HepG2 (cell line): ENCODE results near the gene ALPI. TPM values are rescaled to one million over a fixed set of nuclear protein-coding genes. Genes with fewer than 3 reads are reported as not detected.
A peak's percentile ranks its signal among the peaks of the same experiment; 100 is the strongest.

Experiments used
- DNMT1 ChIP-seq: sonication (generic); formaldehyde crosslinking; IDR thresholded peaks from 2 replicates; pipeline ENCODE4 v1.5.1; 2020; ENCODE audit warnings: mild to moderate bottlenecking, missing genetic modification reagents
- HDAC2 ChIP-seq: sonication (generic); formaldehyde crosslinking; IDR thresholded peaks from 2 replicates; pipeline ENCODE4 v1.4.0; 2020; ENCODE audit warnings: missing genetic modification reagents
- JUND ChIP-seq: sonication (generic); formaldehyde crosslinking; IDR thresholded peaks from 2 replicates; pipeline ENCODE4 v1.8.0; 2022; ENCODE audit warnings: mild to moderate bottlenecking, missing genetic modification reagents
- KDM6A ChIP-seq: IDR thresholded peaks from 2 replicates; pipeline ENCODE4 v1.6.1; 2016; ENCODE audit warnings: low read depth
- MEIS2 ChIP-seq: sonication (generic); formaldehyde crosslinking; IDR thresholded peaks from 2 replicates; pipeline ENCODE4 v1.9.0; 2021; ENCODE audit warnings: mild to moderate bottlenecking, missing genetic modification reagents
- NFKB2 ChIP-seq: sonication (generic); formaldehyde crosslinking; IDR thresholded peaks from 2 replicates; pipeline ENCODE4 v1.4.0; 2020; ENCODE audit warnings: missing genetic modification reagents, borderline replicate concordance
- RAD51 ChIP-seq: fragments of 450-650 bp; IDR thresholded peaks from 2 replicates; pipeline ENCODE4 v1.6.1; 2016; ENCODE audit warnings: borderline replicate concordance
- ZNF441 ChIP-seq: sonication (generic); formaldehyde crosslinking; IDR thresholded peaks from 2 replicates; pipeline ENCODE4 v1.7.0; 2021; ENCODE audit warnings: missing genetic modification reagents, borderline replicate concordance
- ZNF572 ChIP-seq: sonication (generic); formaldehyde crosslinking; IDR thresholded peaks from 2 replicates; pipeline ENCODE4 v1.5.1; 2020; ENCODE audit warnings: mild to moderate bottlenecking, missing genetic modification reagents
- polyA plus RNA-seq, 8 experiments: library from polyadenylated mRNA; depleted of rRNA in 3 of 8; stranded (reverse) in 7 of 8; unstranded in 1 of 8; fragments of >200 nt; fragmentation: Illumina TruSeq in 4 of 8; extraction: Trizol in 4 of 8; gene quantifications; 2 replicates each; pipeline versions ENCODE4 v1.2.1 to v1.2.3, GENCODE V29; 2011 to 2016; ENCODE audit warnings: low read depth in 4 of 8, missing spikeins in 1 of 8, mixed read lengths in 1 of 8; ENCODE audit not compliant: insufficient read depth in 1 of 8
- total RNA-seq, 5 experiments: library from RNA; depleted of rRNA; stranded (reverse); fragments of >200 nt; fragmentation: Illumina TruSeq; extraction: Trizol; gene quantifications; 2 replicates each; pipeline ENCODE4 v1.2.3, GENCODE V29; 2016; ENCODE audit warnings: low read depth in 1 of 5
- TF ChIP-seq, protein P1 (sequence below): conservative IDR thresholded peaks from 2 replicates; pipeline ENCODE4 v1.6.1; 2018; ENCODE audit warnings: missing genetic modification reagents
- TF ChIP-seq, protein P2 (sequence below): sonication (generic); formaldehyde crosslinking; IDR thresholded peaks from 2 replicates; pipeline ENCODE4 v1.4.0; 2020; ENCODE audit warnings: missing genetic modification reagents
- TF ChIP-seq, protein P3 (sequence below): sonication (generic); formaldehyde crosslinking; IDR thresholded peaks from 2 replicates; pipeline ENCODE4 v1.5.0; 2020; ENCODE audit warnings: mild to moderate bottlenecking, missing genetic modification reagents, moderate library complexity
- TF ChIP-seq, protein P4 (sequence below): sonication (generic); formaldehyde crosslinking; conservative IDR thresholded peaks from 2 replicates; pipeline ENCODE4 v1.5.0; 2020; ENCODE audit warnings: missing genetic modification reagents
- TF ChIP-seq, protein P5 (sequence below): sonication (generic); formaldehyde crosslinking; IDR thresholded peaks from 2 replicates; pipeline ENCODE4 v1.9.0; 2022; ENCODE audit warnings: missing genetic modification reagents, mild to moderate bottlenecking, borderline replicate concordance
- TF ChIP-seq, protein P6 (sequence below): sonication (generic); formaldehyde crosslinking; IDR thresholded peaks from 2 replicates; pipeline ENCODE4 v1.4.0; 2020; ENCODE audit warnings: missing genetic modification reagents, borderline replicate concordance

The ALPI gene
- total and polyA plus RNA-seq, 2 of the 13 experiments (the other 11 are each of a cell fraction or from before 2014, with no cell fraction given) = not detected

DNA sequence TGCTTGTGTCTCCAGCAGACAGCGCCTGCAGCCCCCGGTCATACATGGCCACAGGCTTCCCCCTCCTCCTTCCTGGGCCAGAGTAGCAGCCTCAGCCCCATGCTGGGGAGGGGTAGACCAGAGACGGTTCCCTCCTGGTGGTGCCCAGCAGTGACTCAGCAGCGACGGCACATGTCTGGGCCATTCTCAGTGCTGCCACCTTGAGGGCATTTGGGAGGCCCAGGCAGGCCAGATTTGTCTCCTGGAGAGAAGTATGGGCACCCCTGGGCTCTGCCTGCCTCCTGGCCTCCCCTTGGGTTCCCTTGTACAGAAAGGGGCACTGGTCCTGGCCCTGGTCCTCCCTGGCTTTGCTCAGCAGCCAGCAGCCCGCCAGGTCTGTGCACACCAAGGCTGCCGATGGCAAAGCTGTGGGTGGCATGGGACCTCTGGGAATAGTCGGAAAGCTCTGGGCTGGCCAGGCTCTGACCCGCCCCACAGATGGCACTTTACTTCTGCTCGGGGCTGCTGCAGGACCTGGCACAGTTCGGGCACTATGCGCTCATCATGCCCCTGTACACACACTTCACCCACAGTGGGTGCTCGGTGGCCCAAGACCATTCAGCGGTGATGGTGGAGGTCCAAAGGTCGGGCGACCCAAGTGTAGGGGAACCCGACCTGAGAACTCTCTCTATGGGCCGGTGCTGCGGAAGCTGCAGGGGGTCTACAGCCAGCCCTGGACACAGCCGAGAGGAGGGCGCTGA, 11.4 kb upstream of the ALPI start (continued):
- TF ChIP-seq, protein P1, sequence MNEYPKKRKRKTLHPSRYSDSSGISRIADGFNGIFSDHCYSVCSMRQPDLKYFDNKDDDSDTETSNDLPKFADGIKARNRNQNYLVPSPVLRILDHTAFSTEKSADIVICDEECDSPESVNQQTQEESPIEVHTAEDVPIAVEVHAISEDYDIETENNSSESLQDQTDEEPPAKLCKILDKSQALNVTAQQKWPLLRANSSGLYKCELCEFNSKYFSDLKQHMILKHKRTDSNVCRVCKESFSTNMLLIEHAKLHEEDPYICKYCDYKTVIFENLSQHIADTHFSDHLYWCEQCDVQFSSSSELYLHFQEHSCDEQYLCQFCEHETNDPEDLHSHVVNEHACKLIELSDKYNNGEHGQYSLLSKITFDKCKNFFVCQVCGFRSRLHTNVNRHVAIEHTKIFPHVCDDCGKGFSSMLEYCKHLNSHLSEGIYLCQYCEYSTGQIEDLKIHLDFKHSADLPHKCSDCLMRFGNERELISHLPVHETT = no peak
- TF ChIP-seq NFKB2 (CRISPR knock-in tag) (peak; percentile 2; the same call in 1 of the 2 replicates), ZNF441 (CRISPR knock-in tag) (no peak), HDAC2 (CRISPR knock-in tag) (0 out of 2 replicates have a peak, but pooled peaks have one; percentile 38), MEIS2 (CRISPR knock-in tag) (no peak), JUND (CRISPR knock-in tag) (0 out of 2 replicates have a peak, but pooled peaks have one; percentile 50), KDM6A (CRISPR knock-in tag) (no peak), DNMT1 (CRISPR knock-in tag) (peak; percentile 92; the same call in 1 of the 2 replicates), RAD51 (no peak), ZNF572 (CRISPR knock-in tag) (no peak)
- TF ChIP-seq, protein P2, sequence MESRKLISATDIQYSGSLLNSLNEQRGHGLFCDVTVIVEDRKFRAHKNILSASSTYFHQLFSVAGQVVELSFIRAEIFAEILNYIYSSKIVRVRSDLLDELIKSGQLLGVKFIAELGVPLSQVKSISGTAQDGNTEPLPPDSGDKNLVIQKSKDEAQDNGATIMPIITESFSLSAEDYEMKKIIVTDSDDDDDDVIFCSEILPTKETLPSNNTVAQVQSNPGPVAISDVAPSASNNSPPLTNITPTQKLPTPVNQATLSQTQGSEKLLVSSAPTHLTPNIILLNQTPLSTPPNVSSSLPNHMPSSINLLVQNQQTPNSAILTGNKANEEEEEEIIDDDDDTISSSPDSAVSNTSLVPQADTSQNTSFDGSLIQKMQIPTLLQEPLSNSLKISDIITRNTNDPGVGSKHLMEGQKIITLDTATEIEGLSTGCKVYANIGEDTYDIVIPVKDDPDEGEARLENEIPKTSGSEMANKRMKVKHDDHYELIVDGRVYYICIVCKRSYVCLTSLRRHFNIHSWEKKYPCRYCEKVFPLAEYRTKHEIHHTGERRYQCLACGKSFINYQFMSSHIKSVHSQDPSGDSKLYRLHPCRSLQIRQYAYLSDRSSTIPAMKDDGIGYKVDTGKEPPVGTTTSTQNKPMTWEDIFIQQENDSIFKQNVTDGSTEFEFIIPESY (CRISPR knock-in tag) = peak; percentile 28; the same call in 1 of the 2 replicates
- TF ChIP-seq, protein P3, sequence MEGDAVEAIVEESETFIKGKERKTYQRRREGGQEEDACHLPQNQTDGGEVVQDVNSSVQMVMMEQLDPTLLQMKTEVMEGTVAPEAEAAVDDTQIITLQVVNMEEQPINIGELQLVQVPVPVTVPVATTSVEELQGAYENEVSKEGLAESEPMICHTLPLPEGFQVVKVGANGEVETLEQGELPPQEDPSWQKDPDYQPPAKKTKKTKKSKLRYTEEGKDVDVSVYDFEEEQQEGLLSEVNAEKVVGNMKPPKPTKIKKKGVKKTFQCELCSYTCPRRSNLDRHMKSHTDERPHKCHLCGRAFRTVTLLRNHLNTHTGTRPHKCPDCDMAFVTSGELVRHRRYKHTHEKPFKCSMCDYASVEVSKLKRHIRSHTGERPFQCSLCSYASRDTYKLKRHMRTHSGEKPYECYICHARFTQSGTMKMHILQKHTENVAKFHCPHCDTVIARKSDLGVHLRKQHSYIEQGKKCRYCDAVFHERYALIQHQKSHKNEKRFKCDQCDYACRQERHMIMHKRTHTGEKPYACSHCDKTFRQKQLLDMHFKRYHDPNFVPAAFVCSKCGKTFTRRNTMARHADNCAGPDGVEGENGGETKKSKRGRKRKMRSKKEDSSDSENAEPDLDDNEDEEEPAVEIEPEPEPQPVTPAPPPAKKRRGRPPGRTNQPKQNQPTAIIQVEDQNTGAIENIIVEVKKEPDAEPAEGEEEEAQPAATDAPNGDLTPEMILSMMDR (CRISPR knock-in tag) = peak; percentile 63
- TF ChIP-seq, protein P4, sequence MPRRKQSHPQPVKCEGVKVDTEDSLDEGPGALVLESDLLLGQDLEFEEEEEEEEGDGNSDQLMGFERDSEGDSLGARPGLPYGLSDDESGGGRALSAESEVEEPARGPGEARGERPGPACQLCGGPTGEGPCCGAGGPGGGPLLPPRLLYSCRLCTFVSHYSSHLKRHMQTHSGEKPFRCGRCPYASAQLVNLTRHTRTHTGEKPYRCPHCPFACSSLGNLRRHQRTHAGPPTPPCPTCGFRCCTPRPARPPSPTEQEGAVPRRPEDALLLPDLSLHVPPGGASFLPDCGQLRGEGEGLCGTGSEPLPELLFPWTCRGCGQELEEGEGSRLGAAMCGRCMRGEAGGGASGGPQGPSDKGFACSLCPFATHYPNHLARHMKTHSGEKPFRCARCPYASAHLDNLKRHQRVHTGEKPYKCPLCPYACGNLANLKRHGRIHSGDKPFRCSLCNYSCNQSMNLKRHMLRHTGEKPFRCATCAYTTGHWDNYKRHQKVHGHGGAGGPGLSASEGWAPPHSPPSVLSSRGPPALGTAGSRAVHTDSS (CRISPR knock-in tag) = no peak
- TF ChIP-seq, protein P5, sequence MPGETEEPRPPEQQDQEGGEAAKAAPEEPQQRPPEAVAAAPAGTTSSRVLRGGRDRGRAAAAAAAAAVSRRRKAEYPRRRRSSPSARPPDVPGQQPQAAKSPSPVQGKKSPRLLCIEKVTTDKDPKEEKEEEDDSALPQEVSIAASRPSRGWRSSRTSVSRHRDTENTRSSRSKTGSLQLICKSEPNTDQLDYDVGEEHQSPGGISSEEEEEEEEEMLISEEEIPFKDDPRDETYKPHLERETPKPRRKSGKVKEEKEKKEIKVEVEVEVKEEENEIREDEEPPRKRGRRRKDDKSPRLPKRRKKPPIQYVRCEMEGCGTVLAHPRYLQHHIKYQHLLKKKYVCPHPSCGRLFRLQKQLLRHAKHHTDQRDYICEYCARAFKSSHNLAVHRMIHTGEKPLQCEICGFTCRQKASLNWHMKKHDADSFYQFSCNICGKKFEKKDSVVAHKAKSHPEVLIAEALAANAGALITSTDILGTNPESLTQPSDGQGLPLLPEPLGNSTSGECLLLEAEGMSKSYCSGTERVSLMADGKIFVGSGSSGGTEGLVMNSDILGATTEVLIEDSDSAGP (CRISPR knock-in tag) = peak; percentile 42; the same call in 1 of the 2 replicates
- TF ChIP-seq, protein P6, sequence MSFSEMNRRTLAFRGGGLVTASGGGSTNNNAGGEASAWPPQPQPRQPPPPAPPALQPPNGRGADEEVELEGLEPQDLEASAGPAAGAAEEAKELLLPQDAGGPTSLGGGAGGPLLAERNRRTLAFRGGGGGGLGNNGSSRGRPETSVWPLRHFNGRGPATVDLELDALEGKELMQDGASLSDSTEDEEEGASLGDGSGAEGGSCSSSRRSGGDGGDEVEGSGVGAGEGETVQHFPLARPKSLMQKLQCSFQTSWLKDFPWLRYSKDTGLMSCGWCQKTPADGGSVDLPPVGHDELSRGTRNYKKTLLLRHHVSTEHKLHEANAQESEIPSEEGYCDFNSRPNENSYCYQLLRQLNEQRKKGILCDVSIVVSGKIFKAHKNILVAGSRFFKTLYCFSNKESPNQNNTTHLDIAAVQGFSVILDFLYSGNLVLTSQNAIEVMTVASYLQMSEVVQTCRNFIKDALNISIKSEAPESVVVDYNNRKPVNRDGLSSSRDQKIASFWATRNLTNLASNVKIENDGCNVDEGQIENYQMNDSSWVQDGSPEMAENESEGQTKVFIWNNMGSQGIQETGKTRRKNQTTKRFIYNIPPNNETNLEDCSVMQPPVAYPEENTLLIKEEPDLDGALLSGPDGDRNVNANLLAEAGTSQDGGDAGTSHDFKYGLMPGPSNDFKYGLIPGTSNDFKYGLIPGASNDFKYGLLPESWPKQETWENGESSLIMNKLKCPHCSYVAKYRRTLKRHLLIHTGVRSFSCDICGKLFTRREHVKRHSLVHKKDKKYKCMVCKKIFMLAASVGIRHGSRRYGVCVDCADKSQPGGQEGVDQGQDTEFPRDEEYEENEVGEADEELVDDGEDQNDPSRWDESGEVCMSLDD (CRISPR knock-in tag) = no peak
